ENCODE results near the gene STMN3. TPM values are rescaled to one million over a fixed set of nuclear protein-coding genes. Genes with fewer than 3 reads are reported as not detected.

The STMN3 gene
- total RNA-seq, 2 donors from 2014 or later, result 5.6 to 7.8 TPM

- Histone ChIP-seq H3K9me3 (no peaks in the 10 kb centered on the region), H3K36me3 (replicated peaks in 1 of 2; ENCODE audit: insufficient read depth in 1 of 2, low read depth in 2 of 2) (no peaks in the 10 kb centered on the region), H3K27me3 (no peaks in the 10 kb centered on the region), H3K4me3 (no peak overlapping the region), H3K27ac (peak overlapping the region in 2 of 4 donors; percentile 73 to 77), H3K4me1 (peaks cover 30% of the 10 kb centered on the region)
- intact Hi-C loops (cut with DNase I), result no loop called here
- WGBS, 2 donors, result 80 to 86% methylated on average over 7 to 19 of the region's 21 CpGs
- DNase-seq (no peak), ATAC-seq (no peak)
- TF ChIP-seq POLR2A (IDR thresholded peaks at IDR 0.05) (no peak), CTCF (IDR thresholded peaks at IDR 0.05) (no peak)
Observed at GRCh38 chr20:63685269-63686026, 32.2 kb upstream of the STMN3 start.

DNA sequence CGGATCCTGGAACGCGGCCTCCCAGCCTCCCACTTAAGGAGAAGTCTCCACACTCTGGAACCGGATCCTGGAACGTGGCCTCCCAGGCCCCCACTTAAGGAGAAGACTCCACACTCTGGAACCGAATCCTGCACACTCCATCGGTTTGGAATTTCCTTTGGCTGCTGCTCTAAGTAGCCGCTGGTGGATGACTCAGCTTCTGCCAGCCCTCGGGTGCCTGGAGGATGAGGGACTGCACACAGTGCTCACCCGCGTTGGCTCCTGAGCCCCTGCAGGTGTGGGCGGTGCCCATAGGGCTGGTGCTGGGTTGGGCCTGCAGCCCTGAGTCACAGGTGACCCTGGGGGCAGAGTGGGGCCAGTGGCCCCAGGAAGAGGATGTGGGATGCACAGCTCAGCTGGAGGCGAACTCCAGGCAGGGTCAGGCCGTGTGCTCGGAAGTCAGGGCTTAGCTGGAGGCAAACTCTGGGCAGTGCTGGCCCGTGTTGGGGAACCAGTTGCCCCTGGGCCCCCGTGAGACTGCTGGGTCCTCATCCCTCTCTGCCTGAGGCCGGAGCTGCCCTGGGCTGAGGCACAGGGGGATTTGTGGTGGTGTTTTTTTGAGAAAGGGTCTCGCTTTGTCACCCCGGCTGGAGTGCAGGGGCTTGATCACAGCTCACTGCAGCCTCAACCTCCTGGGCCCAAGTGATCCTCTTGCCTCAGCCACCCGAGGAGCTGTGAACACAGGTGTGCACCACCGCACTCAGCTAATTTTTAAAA, 29.3 kb upstream of the STMN3 start:
- 71 to 80% methylated on average over 5 to 18 of the region's 22 CpGs for WGBS, 2 donors

GRCh38 chr20:63681609-63682142, 28.5 kb upstream of the STMN3 start:
- WGBS, 2 donors, result 90 to 95% methylated on average over 9 to 12 of the region's 13 CpGs
- ATAC-seq (no peak), DNase-seq (no peak)

More for the DNA sequence above, 29.3 kb upstream of the STMN3 start:
- Histone ChIP-seq H3K27me3 (no peaks in the 10 kb centered on the region), H3K4me3 (no peak overlapping the region), H3K9me3 (no peaks in the 10 kb centered on the region), H3K4me1 (peaks cover 26% of the 10 kb centered on the region), H3K36me3 (replicated peaks in 1 of 2; ENCODE audit: insufficient read depth in 1 of 2, low read depth in 2 of 2) (no peaks in the 10 kb centered on the region), H3K27ac (peak overlapping the region in 3 of 4 donors; percentile 28 to 68 (median 32))
- ATAC-seq, result peak; percentile 57
- peak; percentile 25 to 56 (median 45) for DNase-seq
- TF ChIP-seq CTCF (IDR thresholded peaks at IDR 0.05), result no peak
- intact Hi-C loops (cut with DNase I), result no loop called here

DNA sequence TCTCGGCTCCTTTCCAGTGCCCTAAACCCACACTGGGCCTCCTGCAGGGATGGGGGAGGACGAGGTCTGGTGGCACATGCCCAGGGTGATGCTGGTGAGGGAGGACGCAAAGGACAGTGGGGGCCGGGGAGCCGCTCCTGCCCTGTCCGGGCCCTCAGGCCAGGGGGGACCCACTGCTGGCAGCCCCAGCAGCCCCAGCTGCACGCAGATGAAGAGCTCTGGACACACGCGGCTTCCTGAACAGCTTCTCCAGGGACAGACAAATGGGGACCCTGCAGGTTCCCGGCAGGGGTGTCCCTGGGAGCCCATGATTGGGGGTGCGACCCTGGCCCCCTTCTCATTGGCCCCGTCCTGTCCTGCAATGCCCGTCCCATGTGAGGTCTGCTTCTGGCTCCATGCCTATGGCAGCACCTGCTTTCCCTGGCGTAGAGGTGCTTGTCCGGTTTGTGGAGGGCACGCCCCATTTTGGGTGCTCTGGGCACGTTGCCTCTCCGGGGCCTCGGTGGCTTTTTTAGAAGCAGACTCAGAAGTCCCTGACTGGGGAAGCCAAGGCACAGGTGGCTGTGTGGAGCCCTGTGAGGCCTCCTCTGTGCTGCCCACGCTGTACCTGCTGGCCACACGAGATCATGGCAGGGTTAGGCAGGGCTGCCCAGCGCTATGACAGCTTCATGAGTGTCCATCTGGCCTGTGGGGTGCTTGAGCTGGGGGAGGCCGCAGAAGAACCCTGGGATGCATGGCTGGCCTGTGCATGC, 27.8 kb upstream of the STMN3 start:
- no peak for DNase-seq

More at GRCh38 chr20:63681609-63682142, 28.5 kb upstream of the STMN3 start:
- Histone ChIP-seq H3K36me3 (replicated peaks in 1 of 2; ENCODE audit: insufficient read depth in 1 of 2, low read depth in 2 of 2) (no peaks in the 10 kb centered on the region), H3K27ac (peak overlapping the region in 1 of 4 donors; percentile 68), H3K27me3 (no peaks in the 10 kb centered on the region), H3K9me3 (no peaks in the 10 kb centered on the region), H3K4me3 (no peak overlapping the region), H3K4me1 (peaks cover 20% of the 10 kb centered on the region)
- no peak for TF ChIP-seq POLR2A (IDR thresholded peaks at IDR 0.05)
- no peak for TF ChIP-seq CTCF (IDR thresholded peaks at IDR 0.05)
- intact Hi-C loops (cut with DNase I), result no loop called here

More for the DNA sequence above, 27.8 kb upstream of the STMN3 start:
- H3K27me3 ChIP-seq, result no peaks in the 10 kb centered on the region
- H3K4me3 ChIP-seq, result no peak overlapping the region
- H3K4me1 ChIP-seq, result peaks cover 16% of the 10 kb centered on the region
- H3K9me3 ChIP-seq, result no peaks in the 10 kb centered on the region
- H3K27ac ChIP-seq, result peak overlapping the region in 1 of 4 donors; percentile 68
- WGBS, 2 donors, result 88 to 93% methylated on average over 5 to 23 of the region's 23 CpGs
- intact Hi-C loops (cut with DNase I), result no loop called here
- H3K36me3 ChIP-seq (replicated peaks in 1 of 2; ENCODE audit: insufficient read depth in 1 of 2, low read depth in 2 of 2), result peaks cover 0 to 2% of the 10 kb centered on the region in 2 donors
- TF ChIP-seq CTCF (IDR thresholded peaks at IDR 0.05), result no peak
- no peak for ATAC-seq

All from body of pancreas (tissue), 4 donors.